ENCODE measurements around the gene TLN1.

TLN1 gene

DNA sequence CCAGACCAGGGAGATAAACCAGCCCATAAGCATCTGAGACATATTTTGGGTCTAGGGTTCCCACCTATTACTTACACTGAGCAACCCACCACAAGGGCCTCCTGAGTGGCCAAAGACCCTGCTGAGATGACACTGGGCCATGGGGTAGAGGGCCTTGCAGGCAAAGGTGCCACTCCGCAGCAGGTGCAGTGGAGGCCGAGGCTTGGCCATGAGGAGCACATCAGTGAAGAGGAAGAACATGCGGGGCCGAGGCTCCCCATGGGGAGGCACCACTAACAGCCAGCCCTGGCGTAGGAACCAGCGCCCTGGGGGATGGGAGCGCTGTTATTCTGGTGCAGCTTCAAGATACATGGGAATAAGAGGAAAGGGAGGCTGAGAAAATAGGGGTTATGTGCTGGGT is 69.6 kb downstream of the TLN1 start:
- no peak for TF ChIP-seq REST (IDR thresholded peaks at IDR 0.05; ENCODE audit: insufficient replicate concordance, low read depth)
- TF ChIP-seq, protein P1, sequence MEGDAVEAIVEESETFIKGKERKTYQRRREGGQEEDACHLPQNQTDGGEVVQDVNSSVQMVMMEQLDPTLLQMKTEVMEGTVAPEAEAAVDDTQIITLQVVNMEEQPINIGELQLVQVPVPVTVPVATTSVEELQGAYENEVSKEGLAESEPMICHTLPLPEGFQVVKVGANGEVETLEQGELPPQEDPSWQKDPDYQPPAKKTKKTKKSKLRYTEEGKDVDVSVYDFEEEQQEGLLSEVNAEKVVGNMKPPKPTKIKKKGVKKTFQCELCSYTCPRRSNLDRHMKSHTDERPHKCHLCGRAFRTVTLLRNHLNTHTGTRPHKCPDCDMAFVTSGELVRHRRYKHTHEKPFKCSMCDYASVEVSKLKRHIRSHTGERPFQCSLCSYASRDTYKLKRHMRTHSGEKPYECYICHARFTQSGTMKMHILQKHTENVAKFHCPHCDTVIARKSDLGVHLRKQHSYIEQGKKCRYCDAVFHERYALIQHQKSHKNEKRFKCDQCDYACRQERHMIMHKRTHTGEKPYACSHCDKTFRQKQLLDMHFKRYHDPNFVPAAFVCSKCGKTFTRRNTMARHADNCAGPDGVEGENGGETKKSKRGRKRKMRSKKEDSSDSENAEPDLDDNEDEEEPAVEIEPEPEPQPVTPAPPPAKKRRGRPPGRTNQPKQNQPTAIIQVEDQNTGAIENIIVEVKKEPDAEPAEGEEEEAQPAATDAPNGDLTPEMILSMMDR (IDR thresholded peaks at IDR 0.05; ENCODE audit: insufficient read depth, low read length): no peak
- Histone ChIP-seq H3K4me3 (replicated peaks; ENCODE audit: insufficient read depth, low read length) (no peak overlapping the region), H3K27me3 (ENCODE audit: insufficient read depth, poor library complexity, severe bottlenecking) (no peaks in the 10 kb centered on the region), H3K27ac (replicated peaks) (no peak overlapping the region)
- no peak for DNase-seq (ENCODE audit: low read depth in 1 of 2, low spot score in 1 of 2)

GRCh38 chr9:35661756-35662350 is 70.1 kb downstream of the TLN1 start:
- Histone ChIP-seq H3K4me3 (replicated peaks; ENCODE audit: insufficient read depth, low read length) (no peak overlapping the region), H3K27ac (replicated peaks) (no peak overlapping the region), H3K27me3 (ENCODE audit: insufficient read depth, poor library complexity, severe bottlenecking) (no peaks in the 10 kb centered on the region)
- DNase-seq (ENCODE audit: low read depth in 1 of 2, low spot score in 1 of 2): no peak
- no peak for TF ChIP-seq POLR2AphosphoS5 (IDR thresholded peaks at IDR 0.05; ENCODE audit: low read depth)
- no peak for TF ChIP-seq SPI1 (IDR thresholded peaks at IDR 0.05; ENCODE audit: borderline replicate concordance, low read depth)
- no peak for TF ChIP-seq GABPA (IDR thresholded peaks at IDR 0.05; ENCODE audit: low read depth)
- TF ChIP-seq REST (IDR thresholded peaks at IDR 0.05; ENCODE audit: insufficient replicate concordance, low read depth): no peak
- TF ChIP-seq, protein P1 (IDR thresholded peaks at IDR 0.05; ENCODE audit: insufficient read depth, low read length): no peak

- Histone ChIP-seq H3K27ac (replicated peaks) (no peak overlapping the region), H3K27me3 (ENCODE audit: insufficient read depth, poor library complexity, severe bottlenecking) (no peaks in the 10 kb centered on the region), H3K4me3 (replicated peaks; ENCODE audit: insufficient read depth, low read length) (no peak overlapping the region)
- no peak for TF ChIP-seq GABPA (IDR thresholded peaks at IDR 0.05; ENCODE audit: low read depth)
- no peak for TF ChIP-seq POLR2AphosphoS5 (IDR thresholded peaks at IDR 0.05; ENCODE audit: low read depth)
- TF ChIP-seq REST (IDR thresholded peaks at IDR 0.05; ENCODE audit: insufficient replicate concordance, low read depth): no peak
- TF ChIP-seq, protein P1 (IDR thresholded peaks at IDR 0.05; ENCODE audit: insufficient read depth, low read length): no peak
- TF ChIP-seq SPI1 (IDR thresholded peaks at IDR 0.05; ENCODE audit: borderline replicate concordance, low read depth): no peak
- DNase-seq (ENCODE audit: low read depth in 1 of 2, low spot score in 1 of 2): no peak
Observed at GRCh38 chr9:35660966-35661415, 71.0 kb downstream of the TLN1 start.
